Pancreas (tissue), 10 donors: ENCODE results near the gene BFSP2. TPM values are rescaled to one million over a fixed set of nuclear protein-coding genes. Genes with fewer than 3 reads are reported as not detected.

Experiments used
- ATAC-seq, 4 donors: fragments of 200-7000 bp; cut with Tn5 transposase; one replicate each; pipeline versions ENCODE4 v1.8.0 to v1.9.1; 2020; ENCODE audit warnings: mild to moderate bottlenecking in 4 of 4, moderate library complexity in 4 of 4
- DNase-seq, 6 donors: peaks; one replicate each; pipeline ENCODE4 v3.0.0-alpha.2; 2020
- FAIRE-seq: peaks from 2 replicates; lab custom pipeline; 2012; peaks lifted over from hg19 to GRCh38; lab: Jason Lieb, UNC
- H3K27ac ChIP-seq, 4 donors: fragments of 200-600 bp; sonication (generic); 1 replicate in 3 of 4; 2 replicates in 1 of 4; pipeline versions ENCODE4 v1.5.0 to v1.8.0; 2020
- H3K27me3 ChIP-seq, 4 donors: fragments of 200-600 bp; one replicate each; pipeline ENCODE4 v1.8.0; 2021
- H3K36me3 ChIP-seq, 3 donors: fragments of 200-600 bp; sonication (generic) in 1 of 3; one replicate each; pipeline versions ENCODE4 v1.5.0 to v1.8.0; 2020 to 2021
- H3K4me1 ChIP-seq, 3 donors: fragments of 200-600 bp; one replicate each; pipeline ENCODE4 v1.8.0; 2021
- H3K4me3 ChIP-seq, 4 donors: fragments of 200-600 bp; sonication (generic) in 2 of 4; one replicate each; pipeline versions ENCODE4 v1.5.0 to v1.8.0; 2020 to 2021
- H3K9me3 ChIP-seq, 4 donors: fragments of 200-600 bp; one replicate each; pipeline ENCODE4 v1.8.0; 2021
- CTCF ChIP-seq, 4 donors: fragments of 200-600 bp; sonication (generic) in 3 of 4; IDR thresholded peaks; one replicate each; pipeline versions ENCODE4 v1.5.0 to v1.8.0; 2021; ENCODE audit warnings: antibody characterized with exemption in 4 of 4
- WGBS, 2 donors: extraction: QIAGEN DNeasy Blood & Tissue Kit; methylation state at CpG; one replicate each; pipeline ENCODE4 v1.1.7; 2013; 5-methylcytosine and 5-hydroxymethylcytosine counted together
- intact Hi-C, 3 donors: fragments of 100-400 bp; cut with DNase I; formaldehyde crosslinking; loops; one replicate each; pipeline versions ENCODE4 v1.11.1 to v1.14.2; 2022
- polyA plus RNA-seq, 2 donors: library from polyadenylated mRNA; stranded (reverse); fragments of 200-250 nt; gene quantifications; one replicate each; pipeline ENCODE4 v1.2.3, GENCODE V29; 2013
- total RNA-seq, 6 donors: library from RNA; stranded (reverse); fragmentation: NEBNext Ultra II Directional in 4 of 6; extraction: Animal tissue kit (Norgen Biotek cat#: 25700) in 4 of 6; gene quantifications; one replicate each; pipeline versions ENCODE4 v1.2.1 to v1.2.4, GENCODE V29; 2021 to 2023
- donor health status: healthy with polysubstance abuse.
- donor health status: DM: no; HTN: no; CAD: no; lungs with moderate emphysema.
- donor health status: DM: no; HTN: no; CAD: no.
- donor health status: control.
- donor health status: control.
- donor health status: Bipolar disorder and iron deficiency.
- donor health status: DM: yes; HTN: yes; CAD: no.
- donor health status: DM: no; HTN: no; CAD: no.
- donor health status: DM: no; HTN: no; CAD: no.
- donor health status: DM: yes; HTN: yes; CAD: no.

BFSP2 gene
- total and polyA plus RNA-seq, 8 donors = not detected

GRCh38 chr3:133505813-133506212, 106.0 kb downstream of the BFSP2 start:
- 2 to 6% methylated on average over 3 of the region's 3 CpGs for WGBS, 2 donors
- TF ChIP-seq CTCF (IDR thresholded peaks at IDR 0.05) = no peak
- Histone ChIP-seq H3K4me1 (peaks cover 0 to 13% (median 8%) of the 10 kb centered on the region in 3 donors), H3K27ac (peak overlapping the region in 3 of 4 donors; percentile 2 to 75 (median 70)), H3K4me3 (peak overlapping the region in 1 of 4 donors; percentile 13), H3K36me3 (no peaks in the 10 kb centered on the region), H3K9me3 (no peaks in the 10 kb centered on the region), H3K27me3 (no peaks in the 10 kb centered on the region)
- ATAC-seq = peak; percentile 43 to 73 (median 64)
- no peak for DNase-seq
- intact Hi-C loops = no loop called here
- no peak for FAIRE-seq

GRCh38 chr3:133506215-133506901, 106.5 kb downstream of the BFSP2 start:
- H3K4me3 ChIP-seq = peak overlapping the region in 1 of 4 donors; percentile 13
- no peaks in the 10 kb centered on the region for H3K27me3 ChIP-seq
- DNase-seq (no peak), ATAC-seq (peak; percentile 56 to 90 (median 80)), FAIRE-seq (no peak)
- intact Hi-C loops = no loop called here
- H3K27ac ChIP-seq = peak overlapping the region in 3 of 4 donors; percentile 2 to 75 (median 70)
- TF ChIP-seq CTCF (IDR thresholded peaks at IDR 0.05) = no peak
- no peaks in the 10 kb centered on the region for H3K9me3 ChIP-seq
- peaks cover 0 to 13% (median 8%) of the 10 kb centered on the region in 3 donors for H3K4me1 ChIP-seq
- no peaks in the 10 kb centered on the region for H3K36me3 ChIP-seq
- 9 to 12% methylated on average over 9 of the region's 9 CpGs for WGBS, 2 donors

- FAIRE-seq (no peak), ATAC-seq (no peak), DNase-seq (no peak)
- Histone ChIP-seq H3K9me3 (no peaks in the 10 kb centered on the region), H3K27me3 (no peaks in the 10 kb centered on the region), H3K4me3 (no peak overlapping the region), H3K36me3 (no peaks in the 10 kb centered on the region), H3K4me1 (peaks cover 0 to 13% (median 8%) of the 10 kb centered on the region in 3 donors), H3K27ac (no peak overlapping the region)
- intact Hi-C loops = no loop called here
- TF ChIP-seq CTCF (IDR thresholded peaks at IDR 0.05) = no peak
Observed at GRCh38 chr3:133509488-133509887, 109.6 kb downstream of the BFSP2 start.

GRCh38 chr3:133512416-133513089, 112.7 kb downstream of the BFSP2 start:
- ATAC-seq (no peak), DNase-seq (no peak), FAIRE-seq (no peak)
- Histone ChIP-seq H3K9me3 (no peaks in the 10 kb centered on the region), H3K27me3 (no peaks in the 10 kb centered on the region), H3K4me1 (no peaks in the 10 kb centered on the region), H3K36me3 (no peaks in the 10 kb centered on the region), H3K27ac (no peak overlapping the region), H3K4me3 (no peak overlapping the region)
- intact Hi-C loops = no loop called here
- 90 to 92% methylated on average over 6 of the region's 6 CpGs for WGBS, 2 donors
- no peak for TF ChIP-seq CTCF (IDR thresholded peaks at IDR 0.05)

GRCh38 chr3:133514418-133514817, 114.6 kb downstream of the BFSP2 start:
- intact Hi-C loops = no loop called here
- WGBS, 2 donors = 78 to 82% methylated on average over 6 of the region's 6 CpGs
- ATAC-seq (no peak), DNase-seq (no peak), FAIRE-seq (no peak)
- TF ChIP-seq CTCF (IDR thresholded peaks at IDR 0.05) = no peak
- no peaks in the 10 kb centered on the region for H3K4me1 ChIP-seq
- no peaks in the 10 kb centered on the region for H3K36me3 ChIP-seq
- no peaks in the 10 kb centered on the region for H3K9me3 ChIP-seq
- H3K27me3 ChIP-seq = no peaks in the 10 kb centered on the region
- no peak overlapping the region for H3K27ac ChIP-seq
- no peak overlapping the region for H3K4me3 ChIP-seq
